HG02981 (cell line): ENCODE measurements around the gene DACT2.

Experiments used
- ATAC-seq: cut with Tn5 transposase; IDR thresholded peaks from one replicate; pipeline ENCODE4 v1.9.1; 2021; ENCODE audit warnings: mild to moderate bottlenecking, moderate library complexity; ENCODE audit not compliant: unreplicated experiment

DACT2 gene

GRCh38 chr6:168353041-168353440 lies 33.5 kb upstream of the DACT2 start:
- ATAC-seq = no peak

DNA sequence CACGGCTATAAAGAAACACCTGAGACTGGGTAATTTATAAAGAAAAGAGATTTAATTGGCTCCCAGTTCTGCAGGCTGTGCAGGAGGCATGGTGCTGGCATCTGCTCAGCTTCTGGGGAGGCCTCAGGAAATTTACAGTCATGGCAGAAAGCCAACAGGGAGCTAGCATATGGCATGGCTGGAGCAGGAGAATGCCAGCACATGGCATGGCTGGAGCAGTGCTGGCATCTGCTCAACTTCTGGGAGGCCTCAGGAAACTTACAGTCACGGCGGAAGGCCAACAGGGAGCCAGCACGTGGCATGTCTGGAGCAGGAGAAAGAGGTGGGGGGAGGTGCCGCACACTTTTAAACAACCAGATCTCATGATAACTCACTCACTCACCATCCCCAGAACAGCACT lies 32.5 kb upstream of the DACT2 start:
- ATAC-seq = no peak

GRCh38 chr6:168349718-168350210 lies 30.2 kb upstream of the DACT2 start:
- no peak for ATAC-seq

GRCh38 chr6:168348186-168348585 lies 28.6 kb upstream of the DACT2 start:
- ATAC-seq = no peak

DNA sequence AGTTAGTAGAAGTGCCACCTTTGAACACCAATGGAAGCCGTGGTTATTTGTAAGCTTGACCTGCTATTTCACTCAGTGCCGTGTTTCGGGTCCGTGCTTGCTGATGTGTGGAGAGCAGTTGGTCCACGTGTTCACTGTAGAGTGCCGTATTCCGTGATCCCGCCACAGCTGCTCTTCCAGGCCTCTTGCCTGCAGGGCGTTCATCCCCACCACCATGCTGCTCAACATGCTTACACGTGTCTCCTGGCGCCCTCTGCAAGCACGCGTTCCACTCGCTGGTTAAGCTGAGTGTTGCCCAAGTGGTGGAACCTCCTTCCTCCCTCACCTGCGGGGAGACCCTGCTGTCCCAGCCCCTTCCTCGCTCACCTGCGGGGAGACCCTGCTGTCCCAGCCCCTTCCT lies 28.0 kb upstream of the DACT2 start:
- ATAC-seq = no peak

DNA sequence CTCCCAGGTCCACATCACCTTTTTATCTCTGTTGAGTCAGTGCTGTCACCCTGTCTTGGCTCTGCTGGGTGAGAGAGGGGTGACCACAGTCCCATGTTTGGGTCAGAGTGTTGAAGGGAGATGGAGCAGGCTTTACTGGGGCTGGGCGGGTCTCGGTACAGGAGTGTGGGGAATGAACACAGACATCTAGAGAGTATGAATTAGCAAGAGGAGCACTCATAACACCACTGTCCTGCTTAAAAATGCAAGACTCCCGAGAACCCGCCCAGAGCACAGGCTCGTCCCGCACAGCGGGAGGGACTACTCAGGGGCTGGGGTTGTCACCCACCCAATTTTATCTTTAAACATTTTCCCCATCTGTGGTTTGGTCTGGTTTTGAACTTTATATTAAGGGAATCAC lies 27.5 kb upstream of the DACT2 start:
- ATAC-seq = no peak

DNA sequence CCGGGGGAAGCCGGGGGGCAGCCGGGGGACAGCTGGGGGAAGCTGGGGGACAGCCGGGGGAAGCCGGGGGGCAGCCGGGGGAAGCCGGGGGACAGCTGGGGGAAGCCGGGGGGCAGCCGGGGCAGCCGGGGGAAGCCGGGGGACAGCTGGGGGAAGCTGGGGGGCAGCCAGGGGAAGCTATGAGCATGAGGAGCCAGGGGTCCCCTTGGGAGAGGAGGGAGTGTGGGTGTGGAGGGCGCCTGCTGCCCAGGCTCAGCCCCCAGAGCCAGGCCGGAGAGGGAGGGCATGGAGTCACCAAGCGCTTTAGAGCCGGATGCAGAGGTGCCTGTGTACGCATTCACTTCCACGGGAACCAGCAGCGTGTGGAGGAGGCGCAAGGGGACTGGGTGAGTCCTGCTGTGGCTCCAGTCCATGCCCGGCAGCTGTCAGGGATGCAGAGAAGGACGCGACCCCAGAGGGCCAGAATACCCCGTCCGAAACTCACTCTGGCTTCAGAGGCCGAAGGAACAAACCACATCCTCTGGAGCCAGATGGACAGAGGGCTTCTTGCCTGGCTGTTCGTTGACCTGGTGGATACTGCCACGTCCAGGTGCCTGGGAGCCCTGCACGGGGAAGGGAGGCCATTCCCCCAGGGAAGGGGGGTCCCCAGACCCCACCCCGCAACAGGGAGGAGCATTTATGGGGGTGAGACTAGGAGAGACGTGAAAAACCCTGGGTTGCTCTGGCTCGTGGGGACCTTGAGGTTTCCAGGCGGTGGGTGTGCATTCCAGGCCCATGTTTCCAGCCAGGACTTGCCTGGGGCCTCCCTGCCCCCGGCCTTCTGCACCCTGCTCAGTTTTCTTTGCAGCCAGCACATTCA lies 26.5 kb upstream of the DACT2 start:
- ATAC-seq = no peak

DNA sequence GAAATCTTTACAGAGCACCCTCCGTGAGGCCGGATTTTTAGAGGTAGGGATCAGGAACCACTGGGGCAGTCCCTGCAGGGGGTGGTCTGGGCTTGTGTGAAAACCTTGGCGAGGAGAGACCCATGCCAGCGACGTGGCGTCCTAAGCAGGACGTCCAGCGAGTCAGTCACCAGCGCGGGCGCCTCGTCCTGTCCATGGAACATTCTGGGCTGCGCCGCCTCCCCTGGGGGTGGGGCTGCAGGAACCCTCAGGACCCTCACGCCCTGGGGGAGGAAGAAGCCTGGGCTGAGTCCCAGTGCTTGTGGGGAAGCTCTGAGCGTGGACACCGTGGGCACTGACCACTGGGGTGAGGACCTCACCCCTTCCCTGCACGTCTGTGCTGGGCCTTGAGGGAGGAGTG lies 25.7 kb upstream of the DACT2 start:
- no peak for ATAC-seq

GRCh38 chr6:168344338-168344737 lies 24.8 kb upstream of the DACT2 start:
- no peak for ATAC-seq

- no peak for ATAC-seq
Observed at GRCh38 chr6:168343239-168344150, 23.9 kb upstream of the DACT2 start.

GRCh38 chr6:168342636-168343035 lies 23.1 kb upstream of the DACT2 start:
- ATAC-seq = no peak

GRCh38 chr6:168341280-168341900 lies 21.8 kb upstream of the DACT2 start:
- ATAC-seq = no peak

DNA sequence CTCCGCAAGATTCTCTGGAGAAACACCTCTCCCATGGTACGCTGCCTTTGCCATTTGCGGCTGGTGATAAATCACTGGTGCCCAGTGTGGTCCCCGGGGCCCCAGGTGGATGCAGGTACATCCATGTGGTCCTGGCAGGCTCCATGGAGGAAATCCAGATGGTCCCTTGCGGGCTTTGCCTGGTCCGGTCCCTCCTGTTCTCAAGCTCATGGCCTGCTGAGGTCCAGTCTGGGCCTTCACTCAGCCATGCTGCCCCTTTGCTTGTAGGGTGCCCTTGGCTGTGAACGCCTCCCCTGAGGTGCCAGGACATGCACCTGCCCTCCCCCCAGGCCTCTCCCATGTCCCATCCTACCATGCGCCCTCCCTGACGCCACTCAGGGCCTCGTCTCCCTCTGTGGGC lies 21.2 kb upstream of the DACT2 start:
- ATAC-seq = no peak

- no peak for ATAC-seq
Observed at GRCh38 chr6:168338777-168339176, 19.2 kb upstream of the DACT2 start.

DNA sequence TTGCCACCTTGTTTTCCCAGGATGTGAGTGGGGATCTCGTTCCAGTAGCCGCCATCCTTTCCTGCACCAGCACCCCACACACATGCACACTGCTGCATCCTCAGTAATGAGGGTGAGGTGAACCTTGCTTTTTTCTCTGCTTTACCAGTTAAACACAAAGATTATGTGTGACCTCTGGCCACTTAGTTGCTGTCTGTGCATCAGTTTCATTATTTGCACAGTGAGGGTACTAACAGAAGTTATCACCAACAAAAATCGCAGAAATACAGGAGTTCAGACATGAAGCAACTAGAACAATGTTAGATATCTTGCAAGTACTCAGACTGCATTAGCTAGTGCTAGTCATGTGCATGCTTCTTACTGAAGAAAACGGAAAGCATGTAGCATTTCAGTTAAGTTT lies 17.4 kb upstream of the DACT2 start:
- ATAC-seq = no peak

- no peak for ATAC-seq
Observed at GRCh38 chr6:168333989-168334388, 14.4 kb upstream of the DACT2 start.

GRCh38 chr6:168333491-168333890 lies 13.9 kb upstream of the DACT2 start:
- no peak for ATAC-seq

GRCh38 chr6:168333039-168333438 lies 13.5 kb upstream of the DACT2 start:
- no peak for ATAC-seq

GRCh38 chr6:168332020-168332419 lies 12.4 kb upstream of the DACT2 start:
- ATAC-seq = no peak

DNA sequence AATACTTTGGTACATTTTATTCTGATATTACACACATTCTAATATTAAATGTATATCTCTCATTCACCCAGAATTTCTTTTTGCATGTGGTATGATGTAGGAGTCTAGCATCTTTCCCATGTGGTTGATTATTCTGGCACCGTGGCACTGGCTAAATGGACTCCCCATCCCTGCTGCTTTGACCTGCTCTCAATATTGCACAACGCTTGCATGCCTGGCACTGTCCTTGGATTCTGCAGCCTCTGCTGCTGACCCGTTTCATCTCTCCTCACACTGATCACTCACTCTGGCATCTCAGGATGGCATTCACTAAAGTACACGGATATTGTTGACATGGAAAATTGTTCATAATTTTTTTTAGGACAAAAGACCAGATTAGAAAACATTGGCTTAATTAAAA lies 11.5 kb upstream of the DACT2 start:
- no peak for ATAC-seq

- no peak for ATAC-seq
Observed at GRCh38 chr6:168330403-168330802, 10.8 kb upstream of the DACT2 start.
